ENCODE data around the gene CNP. TPM values are rescaled to one million over a fixed set of nuclear protein-coding genes. Genes with fewer than 3 reads are reported as not detected.

Gene CNP
- total and polyA plus RNA-seq, 2 donors (not counting 1 experiment from before 2014, with no cell fraction given) = 19.0 to 45.2 TPM

- Histone ChIP-seq H3K27me3 (replicated peaks in 1 of 4; ENCODE audit: control extremely low read depth in 1 of 4, control insufficient read depth in 3 of 4, insufficient read depth in 4 of 4, low read length in 3 of 4) (no peaks in the 10 kb centered on the region), H4K20me1 (ENCODE audit: control insufficient read depth, insufficient read depth, low read length, poor library complexity, severe bottlenecking) (no peaks in the 10 kb centered on the region), H3K4me1 (ENCODE audit: control insufficient read depth in 2 of 2, insufficient read depth in 2 of 2, low read length in 2 of 2) (no peaks in the 10 kb centered on the region), H3K9me3 (ENCODE audit: control extremely low read depth in 1 of 3, control insufficient read depth in 2 of 3, insufficient read depth in 1 of 3, low read length in 2 of 3) (no peaks in the 10 kb centered on the region), H3K4me2 (replicated peaks; ENCODE audit: low read depth, low read length, poor library complexity, severe bottlenecking) (no peak overlapping the region), H3K9ac (ENCODE audit: low read length) (no peak overlapping the region), H3K36me3 (replicated peaks in 1 of 2; ENCODE audit: control extremely low read depth in 1 of 2, control insufficient read depth in 1 of 2, extremely low read depth in 1 of 2, insufficient read depth in 2 of 2, low read length in 1 of 2) (no peaks in the 10 kb centered on the region), H3K79me2 (ENCODE audit: control insufficient read depth, insufficient read depth, low read length) (no peaks in the 10 kb centered on the region), H3K27ac (ENCODE audit: low read length in 2 of 2) (no peak overlapping the region), H3K4me3 (ENCODE audit: control extremely low read depth in 1 of 5, extremely low read depth in 1 of 5, insufficient read depth in 1 of 5, low read depth in 2 of 5, low read length in 4 of 5) (no peak overlapping the region), H2AFZ (ENCODE audit: insufficient read depth, low read depth, low read length, poor library complexity, severe bottlenecking) (no peak overlapping the region)
- peaks cover 3% of the 10 kb centered on the region for H3K27me3 Mint-ChIP-seq
- 95% methylated on average over 3 of the region's 3 CpGs for WGBS (ENCODE audit: insufficient coverage)
- DNase-seq (no peak), ATAC-seq (ENCODE audit: low read depth) (no peak)
- POLR2A ChIA-PET = no interaction called here
- no peak for TF ChIP-seq CTCF (IDR thresholded peaks at IDR 0.05)
- TF ChIP-seq EZH2 (IDR thresholded peaks at IDR 0.05; ENCODE audit: borderline replicate concordance, insufficient read depth, low read depth, low read length, poor library complexity, severe bottlenecking) = no peak
- intact Hi-C loops (cut with micrococcal nuclease) = no loop called here
- no peaks in the 10 kb centered on the region for H3K9me3 Mint-ChIP-seq (ENCODE audit: insufficient read depth)
- CTCF ChIA-PET = no interaction called here
- H3K4me3 Mint-ChIP-seq = no peak overlapping the region
- H3K27ac Mint-ChIP-seq = no peak overlapping the region
- H3K4me1 Mint-ChIP-seq = no peaks in the 10 kb centered on the region
Measured at GRCh38 chr17:41943492-41943891, 23.1 kb upstream of the CNP start.

GRCh38 chr17:41944943-41945342 is 21.7 kb upstream of the CNP start:
- no peak overlapping the region for H3K4me3 ChIP-seq (ENCODE audit: control extremely low read depth in 1 of 5, extremely low read depth in 1 of 5, insufficient read depth in 1 of 5, low read depth in 2 of 5, low read length in 4 of 5)
- H3K9ac ChIP-seq (ENCODE audit: low read length) = no peak overlapping the region
- H3K4me1 ChIP-seq (ENCODE audit: control insufficient read depth in 2 of 2, insufficient read depth in 2 of 2, low read length in 2 of 2) = no peaks in the 10 kb centered on the region
- no peaks in the 10 kb centered on the region for H4K20me1 ChIP-seq (ENCODE audit: control insufficient read depth, insufficient read depth, low read length, poor library complexity, severe bottlenecking)
- Mint-ChIP-seq H3K9me3 (ENCODE audit: insufficient read depth) (no peaks in the 10 kb centered on the region), H3K27me3 (peaks cover 3% of the 10 kb centered on the region), H3K4me3 (no peak overlapping the region), H3K4me1 (no peaks in the 10 kb centered on the region), H3K27ac (no peak overlapping the region)
- DNase-seq (no peak), ATAC-seq (ENCODE audit: low read depth) (no peak)
- no peak for TF ChIP-seq CTCF (IDR thresholded peaks at IDR 0.05)
- no peak for TF ChIP-seq EZH2 (IDR thresholded peaks at IDR 0.05; ENCODE audit: borderline replicate concordance, insufficient read depth, low read depth, low read length, poor library complexity, severe bottlenecking)
- no peak overlapping the region for H3K27ac ChIP-seq (ENCODE audit: low read length in 2 of 2)
- no peaks in the 10 kb centered on the region for H3K9me3 ChIP-seq (ENCODE audit: control extremely low read depth in 1 of 3, control insufficient read depth in 2 of 3, insufficient read depth in 1 of 3, low read length in 2 of 3)
- no peak overlapping the region for H2AFZ ChIP-seq (ENCODE audit: insufficient read depth, low read depth, low read length, poor library complexity, severe bottlenecking)
- POLR2A ChIA-PET = interaction anchor here (0.6 kb wide), 1 partner anchor 11 kb away, joined by 3 read pairs; no protein-coding TSS in a partner anchor
- 69% methylated on average over 2 of the region's 3 CpGs for WGBS (ENCODE audit: insufficient coverage)
- H3K79me2 ChIP-seq (ENCODE audit: control insufficient read depth, insufficient read depth, low read length) = no peaks in the 10 kb centered on the region
- intact Hi-C loops (cut with micrococcal nuclease) = no loop called here
- H3K4me2 ChIP-seq (replicated peaks; ENCODE audit: low read depth, low read length, poor library complexity, severe bottlenecking) = no peak overlapping the region
- CTCF ChIA-PET = interaction anchor here (0.7 kb wide), 1 partner anchor 22 kb away, joined by 3 read pairs; no protein-coding TSS in a partner anchor
- H3K36me3 ChIP-seq (replicated peaks in 1 of 2; ENCODE audit: control extremely low read depth in 1 of 2, control insufficient read depth in 1 of 2, extremely low read depth in 1 of 2, insufficient read depth in 2 of 2, low read length in 1 of 2) = no peaks in the 10 kb centered on the region
- H3K27me3 ChIP-seq (replicated peaks in 1 of 4; ENCODE audit: control extremely low read depth in 1 of 4, control insufficient read depth in 3 of 4, insufficient read depth in 4 of 4, low read length in 3 of 4) = no peaks in the 10 kb centered on the region
